Thyroid gland (tissue), 4 donors: ENCODE measurements around the gene LGALS9C.
"Not testable (repeated sequence)": the region's sequence is repeated elsewhere in the genome, so short reads cannot be mapped to it uniquely, and the experiment has no call there.

ENCODE experiments used
- CTCF ChIP-seq, 6 experiments: fragments of 200-600 bp in 3 of 6; fragments of 450-650 bp in 3 of 6; sonication (generic) in 3 of 6; IDR thresholded peaks; one replicate each; pipeline ENCODE4 v1.5.1; 2016 to 2019; ENCODE audit warnings: antibody characterized with exemption in 6 of 6, mild to moderate bottlenecking in 2 of 6, inconsistent platforms in 1 of 6, moderate library complexity in 1 of 6
- POLR2A ChIP-seq, 2 donors: fragments of 450-650 bp; IDR thresholded peaks; one replicate each; pipeline ENCODE4 v1.6.1; 2017; ENCODE audit warnings: antibody characterized with exemption in 2 of 2, mild to moderate bottlenecking in 2 of 2, moderate library complexity in 1 of 2

GRCh38 chr17:18499100-18499499, 22.5 kb downstream of the LGALS9C start:
- TF ChIP-seq CTCF, POLR2A (IDR thresholded peaks at IDR 0.05): not testable (repeated sequence)
